Measurements from ENCODE around the gene ANO7.

ANO7 gene

GRCh38 chr2:241209271-241209670 lies 20.8 kb downstream of the ANO7 start:
- no peak for DNase-seq

GRCh38 chr2:241211276-241211675 lies 22.8 kb downstream of the ANO7 start:
- no peak for DNase-seq

DNA sequence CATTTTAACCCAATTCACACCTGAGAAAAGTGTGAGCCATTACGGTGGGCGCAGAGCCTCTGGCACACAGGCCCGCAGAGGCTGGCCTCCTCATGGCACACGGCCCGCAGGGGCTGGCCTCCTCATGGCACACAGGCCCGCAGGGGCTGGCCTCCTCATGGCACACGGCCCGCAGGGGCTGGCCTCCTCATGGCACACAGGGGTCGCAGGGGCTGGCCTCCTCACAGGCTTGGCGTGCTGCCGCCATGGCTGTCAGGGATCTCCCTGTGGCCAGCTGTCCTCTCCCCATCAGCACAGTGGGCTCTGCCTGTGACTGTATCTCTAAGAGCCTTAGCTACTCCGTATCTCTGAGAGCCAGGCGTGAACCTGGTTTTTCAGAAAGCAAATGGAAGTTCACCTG lies 24.6 kb downstream of the ANO7 start:
- DNase-seq = no peak

GRCh38 chr2:241213567-241213966 lies 25.1 kb downstream of the ANO7 start:
- DNase-seq = no peak

DNA sequence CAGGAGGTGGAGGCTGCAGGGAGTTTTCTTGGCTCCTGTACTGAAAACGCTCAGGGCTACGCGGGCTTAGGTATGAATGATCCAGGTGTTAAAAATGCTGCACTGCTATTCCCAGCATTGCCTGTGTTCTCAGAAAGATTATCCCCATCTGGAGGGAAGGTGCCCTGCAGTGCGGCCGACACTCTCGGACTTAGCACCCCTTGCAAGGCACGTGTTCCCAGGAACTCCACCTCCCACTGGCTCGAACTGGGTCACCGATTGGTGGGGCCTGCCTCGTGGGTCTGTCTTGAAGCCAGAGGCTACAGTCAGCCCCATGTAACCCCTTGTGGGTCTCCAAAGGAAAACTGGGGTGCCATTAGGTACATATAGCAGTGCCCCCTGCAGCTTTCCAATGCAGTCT lies 25.7 kb downstream of the ANO7 start:
- DNase-seq = no peak

GRCh38 chr2:241214766-241215165 lies 26.3 kb downstream of the ANO7 start:
- no peak for DNase-seq

- DNase-seq = peak; percentile 82
Measured at GRCh38 chr2:241215421-241215820, 26.9 kb downstream of the ANO7 start.

DNA sequence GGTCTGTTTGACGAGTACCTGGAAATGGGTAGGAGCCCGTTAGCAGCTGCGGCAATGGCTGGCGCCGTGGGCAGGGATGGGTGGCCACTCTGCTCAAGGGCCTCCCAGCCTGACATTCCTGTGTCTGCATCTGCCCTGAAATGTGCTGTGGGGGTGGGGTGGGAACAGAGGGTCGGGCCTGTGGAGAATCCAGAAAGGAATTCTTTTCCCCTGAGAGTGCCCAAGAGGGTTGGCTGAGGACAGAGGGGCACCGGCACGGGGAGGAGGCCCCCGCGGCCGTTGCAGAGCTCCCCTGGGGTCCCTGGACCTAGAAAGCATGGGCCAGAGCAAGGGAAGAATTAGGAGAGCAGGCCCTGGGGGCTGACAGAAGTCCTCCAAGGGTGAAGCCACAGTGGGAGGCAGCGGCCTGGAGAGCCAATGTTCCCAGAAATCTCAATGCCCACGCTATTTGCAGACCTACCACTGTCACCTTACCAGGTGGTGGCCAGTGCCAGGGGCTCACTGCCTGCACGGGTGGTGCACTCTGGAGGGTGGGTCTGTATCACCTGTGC lies 27.8 kb downstream of the ANO7 start:
- no peak for DNase-seq

DNA sequence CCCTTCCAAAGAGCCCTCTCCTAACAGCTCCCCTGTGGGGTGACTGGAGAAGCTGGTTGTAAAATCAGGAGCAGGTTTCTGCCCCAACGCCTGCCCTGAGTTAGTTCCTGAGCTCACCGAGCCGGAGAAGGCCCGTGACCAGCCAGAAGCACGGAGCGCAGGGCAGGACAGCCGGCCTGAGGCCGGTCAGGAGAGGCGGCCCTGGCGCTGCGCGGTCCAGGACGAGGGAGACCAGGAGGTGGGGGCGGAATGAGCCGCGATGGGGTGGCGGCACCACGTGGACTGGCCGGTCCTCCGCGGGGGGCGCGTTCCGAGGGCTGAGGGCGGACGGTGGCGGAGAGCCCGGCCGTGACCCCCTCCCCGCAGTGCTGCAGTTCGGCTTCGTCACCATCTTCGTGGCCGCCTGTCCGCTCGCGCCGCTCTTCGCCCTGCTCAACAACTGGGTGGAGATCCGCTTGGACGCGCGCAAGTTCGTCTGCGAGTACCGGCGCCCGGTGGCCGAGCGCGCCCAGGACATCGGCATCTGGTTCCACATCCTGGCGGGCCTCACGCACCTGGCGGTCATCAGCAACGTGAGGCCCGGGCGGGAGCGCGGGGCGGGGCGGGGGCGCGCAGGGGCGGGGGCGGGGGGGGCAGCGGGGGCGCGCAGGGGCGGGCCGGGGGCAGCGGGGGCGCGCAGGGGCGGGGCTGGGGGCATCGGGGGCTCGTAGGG lies 29.0 kb downstream of the ANO7 start:
- peak; percentile 63 for DNase-seq

DNA sequence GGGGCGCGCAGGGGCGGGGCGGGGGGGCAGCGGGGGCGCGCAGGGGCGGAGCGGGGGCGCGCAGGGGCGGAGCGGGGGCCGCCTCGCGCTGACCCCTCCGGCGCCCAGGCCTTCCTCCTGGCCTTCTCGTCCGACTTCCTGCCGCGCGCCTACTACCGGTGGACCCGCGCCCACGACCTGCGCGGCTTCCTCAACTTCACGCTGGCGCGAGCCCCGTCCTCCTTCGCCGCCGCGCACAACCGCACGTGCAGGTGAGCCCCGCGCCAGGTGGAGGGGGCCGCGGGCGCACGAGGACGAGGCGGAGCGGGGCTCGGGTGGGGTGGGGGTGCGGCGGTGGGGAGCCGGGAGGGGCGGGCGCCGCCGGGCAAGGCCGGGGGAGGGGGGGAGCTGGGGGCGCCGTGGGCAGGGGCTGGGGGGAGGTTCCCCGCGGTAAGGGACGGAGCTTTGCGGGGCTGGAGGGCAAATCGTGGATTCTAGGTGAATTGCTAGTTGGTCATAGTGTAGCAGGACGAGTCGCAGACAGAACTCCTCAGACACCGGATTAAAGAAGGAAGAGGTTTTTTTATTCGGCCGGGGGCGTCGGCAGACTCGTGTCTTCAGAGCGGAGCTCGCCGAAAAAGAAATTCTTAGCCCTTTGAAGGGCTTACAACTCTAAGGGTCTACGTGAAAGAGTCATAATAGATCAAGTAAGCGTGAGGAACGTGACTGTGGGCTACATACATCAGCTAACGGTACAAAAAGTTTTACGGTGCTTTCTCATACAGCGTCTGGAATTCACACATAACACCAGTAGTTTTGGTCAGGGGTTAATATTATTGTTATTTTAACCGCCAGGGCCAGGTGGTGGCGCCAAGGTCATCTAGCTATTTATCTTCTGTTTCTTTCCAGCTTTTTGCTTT lies 29.9 kb downstream of the ANO7 start:
- peak; percentile 64 for DNase-seq

GRCh38 chr2:241219030-241219382 lies 30.5 kb downstream of the ANO7 start:
- DNase-seq = no peak

DNA sequence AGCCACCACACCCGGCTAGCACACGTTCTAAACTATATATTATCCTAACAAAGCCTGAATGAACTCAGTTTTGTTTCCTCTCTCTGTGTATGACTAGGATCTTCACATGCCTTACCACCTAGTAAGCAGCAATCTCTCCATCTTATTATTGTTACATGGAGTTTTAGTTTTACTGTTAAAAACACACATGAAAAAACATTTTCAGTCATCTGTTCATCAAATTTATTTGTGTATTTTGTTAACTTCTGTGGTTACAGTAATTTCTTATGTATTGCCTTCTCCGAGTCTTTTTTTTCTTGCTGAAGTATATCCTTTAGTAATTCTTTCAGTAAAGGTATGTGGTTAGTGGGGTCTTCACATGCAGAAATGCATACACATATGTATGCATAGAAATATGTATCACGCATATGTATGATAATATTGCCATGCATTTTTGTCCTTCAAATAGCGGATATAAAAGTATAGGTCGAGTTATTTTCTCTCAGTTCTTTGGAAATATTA lies 31.4 kb downstream of the ANO7 start:
- no peak for DNase-seq

DNA sequence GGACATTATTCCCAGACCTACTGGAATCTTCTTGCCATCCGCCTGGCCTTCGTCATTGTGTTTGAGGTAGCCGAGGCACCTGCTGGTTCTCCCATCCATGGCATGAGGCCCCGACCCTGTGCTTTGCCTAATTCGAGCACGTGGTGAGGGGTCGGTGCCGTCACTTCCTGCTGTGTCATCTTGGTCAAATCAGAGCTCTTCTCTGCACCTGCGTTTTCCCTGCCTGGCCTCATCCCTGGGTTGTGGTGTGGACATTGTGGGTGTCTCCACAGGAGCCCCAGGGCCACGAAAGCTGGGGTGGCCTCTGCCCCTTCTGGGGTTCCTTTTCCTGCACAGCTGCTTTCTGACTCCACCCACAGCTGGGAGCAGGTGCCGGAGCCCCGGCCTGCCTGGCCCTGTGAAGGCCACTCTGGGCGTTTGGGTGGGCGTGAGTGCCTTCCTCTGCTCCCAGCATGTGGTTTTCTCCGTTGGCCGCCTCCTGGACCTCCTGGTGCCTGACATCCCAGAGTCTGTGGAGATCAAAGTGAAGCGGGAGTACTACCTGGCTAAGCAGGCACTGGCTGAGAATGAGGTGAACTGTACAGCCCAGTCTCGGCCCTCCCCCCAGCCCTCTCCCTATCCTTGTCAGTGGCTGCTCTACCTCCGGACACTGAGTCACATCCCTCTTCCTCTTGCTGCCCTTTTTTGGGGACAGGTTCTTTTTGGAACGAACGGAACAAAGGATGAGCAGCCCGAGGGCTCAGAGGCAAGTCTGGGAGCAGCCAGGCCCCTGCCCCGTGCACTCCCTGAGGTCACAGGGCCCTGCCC lies 34.9 kb downstream of the ANO7 start:
- DNase-seq = no peak

DNA sequence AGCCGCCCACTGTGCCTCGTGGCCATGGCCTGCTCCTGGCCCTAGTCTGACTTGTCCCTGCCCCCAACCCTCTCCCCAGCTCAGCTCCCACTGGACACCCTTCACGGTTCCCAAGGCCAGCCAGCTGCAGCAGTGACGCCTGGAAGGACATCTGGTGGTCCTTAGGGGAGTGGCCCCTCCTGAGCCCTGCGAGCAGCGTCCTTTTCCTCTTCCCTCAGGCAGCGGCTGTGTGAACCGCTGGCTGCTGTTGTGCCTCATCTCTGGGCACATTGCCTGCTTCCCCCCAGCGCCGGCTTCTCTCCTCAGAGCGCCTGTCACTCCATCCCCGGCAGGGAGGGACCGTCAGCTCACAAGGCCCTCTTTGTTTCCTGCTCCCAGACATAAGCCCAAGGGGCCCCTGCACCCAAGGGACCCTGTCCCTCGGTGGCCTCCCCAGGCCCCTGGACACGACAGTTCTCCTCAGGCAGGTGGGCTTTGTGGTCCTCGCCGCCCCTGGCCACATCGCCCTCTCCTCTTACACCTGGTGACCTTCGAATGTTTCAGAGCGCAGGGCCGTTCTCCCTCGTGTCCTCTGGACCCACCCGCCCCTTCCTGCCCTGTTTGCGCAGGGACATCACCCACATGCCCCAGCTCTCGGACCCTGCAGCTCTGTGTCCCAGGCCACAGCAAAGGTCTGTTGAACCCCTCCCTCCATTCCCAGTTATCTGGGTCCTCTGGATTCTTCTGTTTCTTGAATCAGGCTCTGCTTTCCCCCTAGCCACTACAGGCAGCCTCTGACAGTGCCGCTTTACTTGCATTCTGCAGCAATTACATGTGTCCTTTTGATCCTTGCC lies 35.8 kb downstream of the ANO7 start:
- no peak for DNase-seq

DNA sequence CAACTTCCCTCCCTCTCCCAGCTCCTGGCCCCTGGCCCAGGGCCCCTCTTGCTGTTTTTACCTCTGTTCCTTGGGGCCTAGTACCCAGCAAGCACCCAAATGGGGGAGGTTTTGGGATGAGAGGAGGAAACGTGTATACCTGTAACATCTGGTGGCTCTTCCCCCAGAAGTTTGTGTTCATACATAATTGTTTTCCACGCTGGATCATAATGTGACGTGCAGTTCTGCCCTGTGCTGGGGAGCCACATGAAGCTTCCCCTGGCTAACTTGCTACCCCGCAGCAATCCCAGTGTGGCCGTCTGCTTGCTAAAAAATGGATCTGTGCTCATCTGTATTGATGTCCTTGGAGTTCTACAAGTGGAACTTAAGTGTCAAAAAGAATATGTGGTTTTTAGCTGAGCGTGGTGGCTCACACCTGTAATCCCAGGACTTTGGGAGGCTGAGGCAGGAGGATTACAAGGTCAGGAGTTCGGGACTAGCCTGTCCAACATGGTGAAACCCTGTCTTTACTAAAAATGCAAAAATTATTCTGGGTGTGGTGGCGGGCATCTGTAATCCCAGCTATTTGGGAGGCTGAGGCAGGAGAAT lies 36.5 kb downstream of the ANO7 start:
- DNase-seq = no peak

DNA sequence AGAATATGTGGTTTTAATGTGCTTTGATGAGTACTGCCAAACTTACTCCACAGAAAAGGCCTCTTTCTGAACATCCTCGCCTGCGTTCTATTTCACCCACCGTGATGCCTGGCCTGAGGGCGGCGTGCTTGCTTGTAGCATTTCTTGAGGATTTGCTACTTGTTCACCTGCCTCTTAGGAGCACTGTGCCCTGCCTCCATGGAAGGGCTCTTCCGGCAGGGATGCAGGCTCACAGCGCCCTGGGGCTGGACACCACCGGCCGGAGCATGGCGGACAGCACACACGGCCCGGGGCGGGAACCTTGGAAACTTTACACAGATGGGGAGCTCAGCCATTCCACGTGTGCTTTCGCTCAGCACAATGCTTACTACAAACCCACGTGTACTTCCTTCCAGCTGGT lies 37.1 kb downstream of the ANO7 start:
- no peak for DNase-seq

DNA sequence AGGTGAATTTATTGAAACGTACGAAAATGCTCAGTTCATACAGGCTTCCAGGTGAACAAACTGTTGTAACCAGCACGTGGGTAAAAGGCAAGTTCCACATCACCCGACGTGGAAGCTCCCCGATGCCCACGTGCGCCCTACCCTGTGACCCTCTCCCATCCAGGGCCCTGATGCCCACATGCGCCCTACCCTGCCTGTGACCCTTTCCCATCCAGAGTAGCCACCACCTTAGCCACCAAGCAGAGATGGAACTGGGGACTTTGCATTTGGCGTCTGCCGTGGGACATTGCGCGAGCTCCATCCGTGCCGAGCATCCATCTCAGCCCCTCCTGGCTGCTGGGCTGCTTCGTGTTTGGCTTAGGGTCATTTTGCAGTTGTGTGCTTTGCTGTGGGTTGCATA lies 37.5 kb downstream of the ANO7 start:
- no peak for DNase-seq

- DNase-seq = no peak
Measured at GRCh38 chr2:241226723-241227572, 38.5 kb downstream of the ANO7 start.

- DNase-seq = no peak
Measured at GRCh38 chr2:241227594-241227993, 39.1 kb downstream of the ANO7 start.

- DNase-seq = no peak
Measured at GRCh38 chr2:241228081-241228859, 39.8 kb downstream of the ANO7 start.
